Lower lobe of right lung (tissue), 2 donors: ENCODE data around the gene FUS. TPM values are rescaled to one million over a fixed set of nuclear protein-coding genes. Genes with fewer than 3 reads are reported as not detected.

Source experiments
- ATAC-seq, 2 donors: fragments of 200-7000 bp; cut with Tn5 transposase; one replicate each; pipeline ENCODE4 v1.9.1; 2020 to 2022; ENCODE audit warnings: mild to moderate bottlenecking in 2 of 2, moderate library complexity in 2 of 2
- DNase-seq: peaks from one replicate; pipeline ENCODE4 v3.0.0-alpha.2; 2020
- H3K27ac ChIP-seq: fragments of 200-600 bp; one replicate; pipeline ENCODE4 v1.8.0; 2022
- H3K27me3 ChIP-seq: fragments of 200-600 bp; one replicate; pipeline ENCODE4 v1.8.0; 2022; ENCODE audit warnings: low read depth
- H3K36me3 ChIP-seq: fragments of 200-600 bp; one replicate; pipeline ENCODE4 v1.8.0; 2022; ENCODE audit warnings: mild to moderate bottlenecking
- H3K4me1 ChIP-seq: fragments of 200-600 bp; one replicate; pipeline ENCODE4 v1.8.0; 2022
- H3K4me3 ChIP-seq: fragments of 200-600 bp; one replicate; pipeline ENCODE4 v1.8.0; 2022; ENCODE audit warnings: mild to moderate bottlenecking
- H3K9me3 ChIP-seq: fragments of 200-600 bp; one replicate; pipeline ENCODE4 v1.8.0; 2022
- CTCF ChIP-seq: fragments of 200-600 bp; IDR thresholded peaks from one replicate; pipeline ENCODE4 v1.8.0; 2022; ENCODE audit warnings: antibody characterized with exemption, mild to moderate bottlenecking
- intact Hi-C: fragments of 100-400 bp; cut with DNase I; formaldehyde crosslinking; loops from one replicate; pipeline ENCODE4 v1.11.0; 2022
- total RNA-seq: library from RNA; stranded (reverse); fragmentation: NEBNext Ultra II Directional; extraction: Animal tissue kit (Norgen Biotek cat#: 25700); gene quantifications from one replicate; pipeline ENCODE4 v1.2.1, GENCODE V29; 2021
- donor health status: DM: no; HTN: yes; CAD: no; lungs with severe emphysema.

Gene FUS
- total RNA-seq, 1 donor from 2014 or later, result 179 TPM

GRCh38 chr16:31201582-31202413 lies 21.9 kb downstream of the FUS start:
- H3K9me3 ChIP-seq, result no peaks in the 10 kb centered on the region
- peak overlapping the region; percentile 88 for H3K27ac ChIP-seq
- TF ChIP-seq CTCF, result no peak
- peaks cover 31% of the 10 kb centered on the region for H3K4me1 ChIP-seq
- no peaks in the 10 kb centered on the region for H3K27me3 ChIP-seq
- H3K4me3 ChIP-seq, result peak overlapping the region; percentile 99
- DNase-seq, result peak; percentile 73
- intact Hi-C loops, result no loop called here
- H3K36me3 ChIP-seq, result peaks cover 34% of the 10 kb centered on the region
- peak; percentile 82 to 85 for ATAC-seq

GRCh38 chr16:31202414-31203375 lies 22.8 kb downstream of the FUS start, which contains the start of gene PYCARD:
Gene PYCARD, minus strand, starts transcription at chr16:31202760. Its CDS starts 70 bp downstream, at chr16:31202690.
- no peak for TF ChIP-seq CTCF
- Histone ChIP-seq H3K27me3 (peaks cover 2% of the 10 kb centered on the region), H3K27ac (peak within 1 kb of the TSS; percentile 88), H3K4me1 (peaks cover 31% of the 10 kb centered on the region), H3K4me3 (peak within 1 kb of the TSS; percentile 99), H3K9me3 (no peaks in the 10 kb centered on the region), H3K36me3 (peaks cover 27% of the 10 kb centered on the region)
- intact Hi-C loops, result no loop called here
- DNase-seq (peak; percentile 89), ATAC-seq (peak; percentile 85 to 88)

- H3K9me3 ChIP-seq, result no peaks in the 10 kb centered on the region
- H3K27me3 ChIP-seq, result peaks cover 4% of the 10 kb centered on the region
- no peak overlapping the region for H3K4me3 ChIP-seq
- intact Hi-C loops, result no loop called here
- no peak overlapping the region for H3K27ac ChIP-seq
- DNase-seq (no peak), ATAC-seq (no peak)
- H3K4me1 ChIP-seq, result peaks cover 31% of the 10 kb centered on the region
- TF ChIP-seq CTCF, result no peak
- H3K36me3 ChIP-seq, result peaks cover 4% of the 10 kb centered on the region
Observed at GRCh38 chr16:31204871-31205666, 25.1 kb downstream of the FUS start.

- intact Hi-C loops, result no loop called here
Observed at GRCh38 chr16:31206776-31207175, 26.8 kb downstream of the FUS start.

More at GRCh38 chr16:31206776-31207175, 26.8 kb downstream of the FUS start:
- Histone ChIP-seq H3K9me3 (no peaks in the 10 kb centered on the region), H3K4me3 (no peak overlapping the region), H3K36me3 (no peaks in the 10 kb centered on the region), H3K4me1 (peaks cover 15% of the 10 kb centered on the region), H3K27me3 (peaks cover 4% of the 10 kb centered on the region), H3K27ac (no peak overlapping the region)
- DNase-seq, result no peak
- TF ChIP-seq CTCF, result no peak
- no peak for ATAC-seq
